ENCODE measurements around the gene CCDC158. TPM values are rescaled to one million over a fixed set of nuclear protein-coding genes. Genes with fewer than 3 reads are reported as not detected.

The CCDC158 gene
- total RNA-seq, 1 donor from 2014 or later, result not detected

DNA sequence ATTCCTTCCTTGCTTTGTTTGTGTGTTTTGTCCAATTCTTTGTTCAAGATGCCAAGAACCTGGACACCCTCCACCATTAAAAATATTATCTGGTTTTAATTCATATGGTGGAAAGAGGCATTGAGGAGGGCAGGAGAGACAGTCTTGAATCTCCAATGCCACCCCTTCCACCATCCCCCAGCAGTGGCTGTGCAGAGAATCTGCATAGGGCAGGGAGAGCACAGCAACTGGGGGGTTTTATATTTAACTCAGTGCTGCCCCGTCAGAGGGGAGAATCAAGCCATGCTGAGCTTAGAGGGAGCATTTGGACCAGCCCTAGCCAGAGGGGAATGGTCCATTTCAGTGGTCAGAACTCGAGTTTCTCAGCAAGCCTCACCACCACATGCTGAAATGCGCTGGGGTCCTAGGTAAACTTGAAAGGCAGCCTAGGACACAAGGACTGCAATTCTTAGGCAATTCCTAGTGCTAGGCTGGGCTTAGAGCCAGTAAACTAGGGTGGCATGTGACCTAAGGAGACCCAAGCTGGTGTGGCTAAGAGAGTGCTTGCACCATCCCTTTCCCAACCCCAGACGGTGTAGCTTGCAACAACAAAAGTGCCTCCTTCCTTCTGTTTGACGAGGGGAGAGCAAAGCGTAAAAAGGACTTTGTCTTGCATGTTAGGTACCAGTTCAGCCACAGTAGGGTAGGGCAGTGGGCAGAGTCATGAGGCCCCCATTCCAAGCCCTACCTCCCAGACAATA lies 34.2 kb downstream of the CCDC158 start:
- ATAC-seq (ENCODE audit: low read depth) (no peak), DNase-seq (no peak)
- intact Hi-C loops (cut with micrococcal nuclease), result no loop called here
- ChIA-PET POLR2A (no interaction called here), CTCF (no interaction called here)
- Mint-ChIP-seq H3K4me1 (no peaks in the 10 kb centered on the region), H3K36me3 (ENCODE audit: low read depth) (no peaks in the 10 kb centered on the region), H3K4me3 (no peak overlapping the region), H3K27me3 (peaks cover 22% of the 10 kb centered on the region), H3K9me3 (peaks cover 13% of the 10 kb centered on the region), H3K27ac (no peak overlapping the region)
- TF ChIP-seq, protein P1, sequence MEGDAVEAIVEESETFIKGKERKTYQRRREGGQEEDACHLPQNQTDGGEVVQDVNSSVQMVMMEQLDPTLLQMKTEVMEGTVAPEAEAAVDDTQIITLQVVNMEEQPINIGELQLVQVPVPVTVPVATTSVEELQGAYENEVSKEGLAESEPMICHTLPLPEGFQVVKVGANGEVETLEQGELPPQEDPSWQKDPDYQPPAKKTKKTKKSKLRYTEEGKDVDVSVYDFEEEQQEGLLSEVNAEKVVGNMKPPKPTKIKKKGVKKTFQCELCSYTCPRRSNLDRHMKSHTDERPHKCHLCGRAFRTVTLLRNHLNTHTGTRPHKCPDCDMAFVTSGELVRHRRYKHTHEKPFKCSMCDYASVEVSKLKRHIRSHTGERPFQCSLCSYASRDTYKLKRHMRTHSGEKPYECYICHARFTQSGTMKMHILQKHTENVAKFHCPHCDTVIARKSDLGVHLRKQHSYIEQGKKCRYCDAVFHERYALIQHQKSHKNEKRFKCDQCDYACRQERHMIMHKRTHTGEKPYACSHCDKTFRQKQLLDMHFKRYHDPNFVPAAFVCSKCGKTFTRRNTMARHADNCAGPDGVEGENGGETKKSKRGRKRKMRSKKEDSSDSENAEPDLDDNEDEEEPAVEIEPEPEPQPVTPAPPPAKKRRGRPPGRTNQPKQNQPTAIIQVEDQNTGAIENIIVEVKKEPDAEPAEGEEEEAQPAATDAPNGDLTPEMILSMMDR (IDR thresholded peaks at IDR 0.05), result no peak

DNA sequence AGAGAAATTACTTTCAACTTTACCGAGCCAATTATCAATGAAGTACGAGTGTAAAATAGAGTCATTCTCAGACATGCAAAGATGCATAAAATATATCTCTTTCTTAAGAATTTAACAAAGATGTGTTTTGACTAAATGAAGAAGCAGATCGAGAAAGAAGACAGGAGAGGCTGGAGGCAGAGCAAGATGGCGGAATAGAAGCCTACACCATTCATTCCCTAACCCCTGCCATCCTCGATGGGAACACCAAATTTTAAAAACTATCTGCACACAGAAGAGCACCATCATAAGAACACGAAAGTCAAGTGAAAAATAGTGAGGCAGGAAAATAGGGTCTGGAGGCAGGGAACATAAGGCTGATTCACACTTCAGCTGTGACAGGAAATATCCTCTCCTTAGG lies 35.0 kb downstream of the CCDC158 start:
- intact Hi-C loops (cut with micrococcal nuclease), result no loop called here
- POLR2A ChIA-PET, result no interaction called here
- no peaks in the 10 kb centered on the region for H3K36me3 Mint-ChIP-seq (ENCODE audit: low read depth)

DNA sequence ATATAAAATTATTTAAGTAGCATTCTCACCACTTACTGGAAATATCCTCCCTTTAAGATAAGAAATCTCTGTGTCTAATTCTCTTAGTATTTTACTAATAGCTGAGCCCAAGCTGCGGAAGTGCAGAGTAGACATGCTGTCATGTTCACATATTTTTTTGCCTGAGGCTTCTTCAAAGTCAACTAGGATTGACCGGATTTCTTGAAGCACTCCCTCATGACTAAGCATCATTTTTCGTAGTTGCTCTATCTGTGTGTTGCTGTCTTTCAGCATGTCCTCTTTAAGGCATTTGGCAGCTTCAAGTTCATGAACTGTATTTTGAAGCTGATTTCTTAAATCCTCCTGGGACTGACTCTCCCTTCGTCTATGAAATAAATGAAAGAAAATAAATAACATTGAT lies 36.9 kb downstream of the CCDC158 start:
- DNase-seq, result no peak
- intact Hi-C loops (cut with micrococcal nuclease), result no loop called here
- TF ChIP-seq, protein P1 (IDR thresholded peaks at IDR 0.05), result no peak
- no peak overlapping the region for H3K4me3 Mint-ChIP-seq
- H3K27ac Mint-ChIP-seq, result no peak overlapping the region
- H3K4me1 Mint-ChIP-seq, result no peaks in the 10 kb centered on the region
- peaks cover 2% of the 10 kb centered on the region for H3K9me3 Mint-ChIP-seq
- ATAC-seq (ENCODE audit: low read depth), result no peak
- CTCF ChIA-PET, result no interaction called here
- H3K36me3 Mint-ChIP-seq (ENCODE audit: low read depth), result no peaks in the 10 kb centered on the region
- POLR2A ChIA-PET, result no interaction called here
- H3K27me3 Mint-ChIP-seq, result peaks cover 22% of the 10 kb centered on the region

More for the DNA sequence above, 35.0 kb downstream of the CCDC158 start:
- peaks cover 11% of the 10 kb centered on the region for H3K9me3 Mint-ChIP-seq
- H3K27ac Mint-ChIP-seq, result no peak overlapping the region
- DNase-seq (no peak), ATAC-seq (ENCODE audit: low read depth) (no peak)
- no peaks in the 10 kb centered on the region for H3K4me1 Mint-ChIP-seq
- CTCF ChIA-PET, result no interaction called here
- peaks cover 22% of the 10 kb centered on the region for H3K27me3 Mint-ChIP-seq
- TF ChIP-seq, protein P1 (IDR thresholded peaks at IDR 0.05), result no peak
- no peak overlapping the region for H3K4me3 Mint-ChIP-seq

DNA sequence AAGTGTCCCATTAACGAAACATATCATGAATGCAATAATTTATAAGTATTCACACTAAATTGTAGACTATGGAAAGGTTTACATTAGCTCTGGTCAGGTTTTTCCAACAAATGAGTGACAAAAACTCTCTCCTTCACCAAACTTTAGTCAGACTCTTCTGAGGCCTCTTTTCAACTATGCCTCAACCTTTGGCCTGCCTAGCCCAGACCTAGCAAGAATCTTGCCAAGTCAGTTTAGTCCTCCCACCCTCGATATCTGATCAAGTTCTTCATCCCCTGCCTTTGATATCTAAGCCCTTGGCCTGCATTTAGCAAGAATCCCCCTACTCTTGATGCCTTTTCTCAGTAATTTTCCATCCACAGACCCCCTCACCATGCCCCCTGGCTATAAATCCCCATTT lies 37.9 kb downstream of the CCDC158 start:
- intact Hi-C loops (cut with micrococcal nuclease), result no loop called here
- H3K4me1 Mint-ChIP-seq, result no peaks in the 10 kb centered on the region
- TF ChIP-seq, protein P1 (IDR thresholded peaks at IDR 0.05), result no peak
- H3K27ac Mint-ChIP-seq, result no peak overlapping the region
- POLR2A ChIA-PET, result no interaction called here
- no peak for ATAC-seq (ENCODE audit: low read depth)
- CTCF ChIA-PET, result no interaction called here
- peaks cover 20% of the 10 kb centered on the region for H3K27me3 Mint-ChIP-seq
- DNase-seq, result no peak
- H3K36me3 Mint-ChIP-seq (ENCODE audit: low read depth), result no peaks in the 10 kb centered on the region
- H3K9me3 Mint-ChIP-seq, result peaks cover 2% of the 10 kb centered on the region
- H3K4me3 Mint-ChIP-seq, result no peak overlapping the region

DNA sequence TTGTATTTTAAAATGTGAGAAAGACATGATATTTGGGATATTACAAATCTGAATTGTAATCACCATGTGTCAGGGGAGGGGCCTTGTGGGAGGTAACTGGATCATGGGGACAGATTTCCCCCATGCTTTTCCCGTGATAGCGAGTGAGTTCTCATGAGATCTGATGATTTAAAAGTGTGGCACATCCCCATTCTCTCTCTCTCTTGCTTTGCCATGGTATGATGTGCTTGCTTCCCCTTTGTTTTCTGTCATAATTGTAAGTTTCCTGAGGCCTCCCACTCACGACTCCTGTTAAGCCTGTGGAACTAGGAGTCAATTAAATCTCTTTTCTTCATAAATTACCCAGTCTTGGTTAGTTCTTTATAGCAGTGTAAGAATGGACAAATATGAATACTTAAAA lies 39.0 kb downstream of the CCDC158 start:
- intact Hi-C loops (cut with micrococcal nuclease), result no loop called here
- no peak for DNase-seq
- peaks cover 20% of the 10 kb centered on the region for H3K27me3 Mint-ChIP-seq
- TF ChIP-seq, protein P1 (IDR thresholded peaks at IDR 0.05), result no peak
- no peak overlapping the region for H3K4me3 Mint-ChIP-seq
- POLR2A ChIA-PET, result no interaction called here
- no peak overlapping the region for H3K27ac Mint-ChIP-seq
- H3K9me3 Mint-ChIP-seq, result peaks cover 2% of the 10 kb centered on the region
- ATAC-seq (ENCODE audit: low read depth), result no peak
- no peaks in the 10 kb centered on the region for H3K36me3 Mint-ChIP-seq (ENCODE audit: low read depth)
- CTCF ChIA-PET, result no interaction called here
- no peaks in the 10 kb centered on the region for H3K4me1 Mint-ChIP-seq

Measured in activated B cell treated with CpG ODN at 0.5 μM for 24 hours (primary cell).